GM23248 (cell line): ENCODE results near the gene CEACAM18.

ENCODE experiments used
- EZH2 ChIP-seq: fragments of 200-600 bp; sonication (generic); IDR thresholded peaks from 2 replicates; pipeline ENCODE4 v1.6.1; 2018; ENCODE audit warnings: antibody characterized with exemption, mild to moderate bottlenecking; ENCODE audit not compliant: insufficient read depth, poor library complexity, severe bottlenecking
- EZH2phosphoT487 ChIP-seq: fragments of 200-600 bp; sonication (generic); IDR thresholded peaks from 2 replicates; pipeline ENCODE4 v1.6.1; 2018; ENCODE audit warnings: antibody characterized with exemption, moderate library complexity, mild to moderate bottlenecking, low read depth; ENCODE audit not compliant: insufficient read depth

DNA sequence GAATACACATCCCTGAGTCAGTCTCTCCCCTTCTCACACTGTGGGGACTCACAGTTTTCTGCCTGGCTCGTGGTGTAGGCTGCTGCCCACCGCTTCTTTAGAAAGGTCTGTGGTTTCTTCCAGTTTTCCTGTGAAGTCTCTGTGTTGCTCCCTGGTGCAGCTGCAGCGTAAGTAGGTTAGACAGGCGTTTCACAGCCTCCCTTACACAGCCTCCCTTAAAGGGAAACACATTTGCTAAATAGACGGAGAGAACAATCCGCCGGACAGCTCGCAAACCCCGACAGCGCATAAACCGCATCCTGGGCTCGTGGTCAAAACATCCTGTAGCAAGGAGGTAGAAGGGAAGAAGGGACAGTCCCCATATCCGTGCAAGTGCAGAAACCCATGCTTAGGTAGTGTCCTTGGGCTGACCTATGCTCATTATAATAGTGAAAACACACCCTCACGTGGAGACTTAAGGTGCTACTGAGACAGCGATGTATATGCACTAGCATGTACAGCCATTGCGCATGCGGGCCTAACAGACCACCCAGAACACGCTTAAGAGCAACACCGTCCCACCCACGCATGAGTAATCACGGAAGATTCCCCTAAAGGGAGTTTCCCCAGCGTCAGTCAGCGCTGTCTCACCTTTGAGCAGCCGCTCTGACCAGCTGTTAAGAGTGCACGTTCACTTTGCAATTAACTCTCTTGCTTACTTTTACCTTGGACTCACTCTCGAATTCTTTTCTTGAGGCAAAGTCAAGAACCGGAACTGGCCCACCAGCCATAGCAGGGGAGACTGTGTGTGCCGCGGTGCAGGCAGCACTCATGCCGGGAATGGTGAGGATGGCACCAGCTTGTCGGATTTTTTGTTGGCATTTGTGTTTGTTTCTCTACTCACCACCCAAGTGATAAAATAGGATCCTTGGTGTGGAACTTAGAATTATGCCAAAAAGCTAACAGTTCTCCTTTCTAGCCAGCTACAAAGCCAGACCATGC lies 36.6 kb upstream of the CEACAM18 start:
- no peak for TF ChIP-seq EZH2phosphoT487
- TF ChIP-seq EZH2, result no peak
